Endodermal cell (in vitro differentiated cells): ENCODE measurements around the gene SCIN. TPM values are rescaled to one million over a fixed set of nuclear protein-coding genes. Genes with fewer than 3 reads are reported as not detected.

ENCODE experiments used
- DNase-seq: peaks from one replicate; pipeline ENCODE4 v3.0.0-alpha.2; 2017
- H3K27ac ChIP-seq: 2 replicates; pipeline ENCODE4 v1.5.1; 2013; ENCODE audit warnings: mild to moderate bottlenecking, low read depth, low read length, moderate library complexity
- H3K27me3 ChIP-seq: 2 replicates; pipeline ENCODE4 v1.6.1; 2013; ENCODE audit warnings: mild to moderate bottlenecking, low read length, moderate library complexity; ENCODE audit not compliant: insufficient read depth, control insufficient read depth, poor library complexity, severe bottlenecking
- H3K36me3 ChIP-seq: 2 replicates; pipeline ENCODE4 v1.7.0; 2013; ENCODE audit warnings: mild to moderate bottlenecking, low read length, moderate library complexity; ENCODE audit not compliant: control insufficient read depth, insufficient read depth
- H3K4me1 ChIP-seq: one replicate; pipeline ENCODE4 v1.7.0; 2013; ENCODE audit warnings: low read length; ENCODE audit not compliant: control insufficient read depth, insufficient read depth
- H3K4me3 ChIP-seq: 2 replicates; pipeline ENCODE4 v1.5.1; 2013; ENCODE audit warnings: mild to moderate bottlenecking, low read length, moderate library complexity
- H3K9ac ChIP-seq: 2 replicates; pipeline ENCODE4 v1.6.1; 2013; ENCODE audit warnings: mild to moderate bottlenecking, low read length, moderate library complexity; ENCODE audit not compliant: poor library complexity, severe bottlenecking; ENCODE audit errors: extremely low read depth
- H3K9me3 ChIP-seq: 2 replicates; pipeline ENCODE4 v1.6.1; 2013; ENCODE audit warnings: mild to moderate bottlenecking, low read length, moderate library complexity; ENCODE audit not compliant: control insufficient read depth
- H3K27ac Mint-ChIP-seq: 2 replicates; pipeline ENCODE4 v1.8.0; 2020; ENCODE audit warnings: mixed read lengths
- H3K27me3 Mint-ChIP-seq: 2 replicates; pipeline ENCODE4 v1.8.0; 2021; ENCODE audit warnings: mild to moderate bottlenecking, mixed read lengths; ENCODE audit not compliant: insufficient read depth
- H3K36me3 Mint-ChIP-seq: 2 replicates; pipeline ENCODE4 v1.8.0; 2020; ENCODE audit warnings: low read depth, mixed read lengths
- H3K4me1 Mint-ChIP-seq: 2 replicates; pipeline ENCODE4 v1.8.0; 2020; ENCODE audit warnings: mixed read lengths
- H3K4me3 Mint-ChIP-seq: 2 replicates; pipeline ENCODE4 v1.8.0; 2020; ENCODE audit warnings: mild to moderate bottlenecking, moderate library complexity, mixed read lengths
- H3K9me3 Mint-ChIP-seq: 2 replicates; pipeline ENCODE4 v1.8.0; 2020; ENCODE audit warnings: mild to moderate bottlenecking, mixed read lengths
- CTCF ChIP-seq: fragments of 200-600 bp; sonication (generic); conservative IDR thresholded peaks from 2 replicates; pipeline ENCODE4 v1.5.0; 2021; ENCODE audit warnings: antibody characterized with exemption, mild to moderate bottlenecking
- WGBS, 2 experiments: methylation state at CpG; one replicate each; pipeline versions ENCODE4 v1.1.5 to v1.1.7; 2013; ENCODE audit warnings: missing lambda C conversion rate in 2 of 2, mixed read lengths in 1 of 2; ENCODE audit not compliant: insufficient coverage in 1 of 2, insufficient read length in 1 of 2; 5-methylcytosine and 5-hydroxymethylcytosine counted together
- total RNA-seq, 2 donors: library from RNA; stranded (reverse); fragmentation: NEBNext Ultra II Directional in 1 of 2; extraction: Animal tissue kit (Norgen Biotek cat#: 25700) in 1 of 2; gene quantifications; 2 replicates in 1 of 2; 3 replicates in 1 of 2; pipeline ENCODE4 v1.2.1, GENCODE V29; 2021

Gene SCIN
- total RNA-seq, 2 donors from 2014 or later: 0.15 TPM; not detected in 1

GRCh38 chr7:12539681-12540080 lies 30.8 kb upstream of the SCIN start:
- H3K27me3 Mint-ChIP-seq: no peaks in the 10 kb centered on the region
- no peaks in the 10 kb centered on the region for H3K36me3 ChIP-seq
- H3K4me1 Mint-ChIP-seq: no peaks in the 10 kb centered on the region
- no peaks in the 10 kb centered on the region for H3K4me1 ChIP-seq
- H3K27ac ChIP-seq: no peak overlapping the region
- H3K27me3 ChIP-seq: no peaks in the 10 kb centered on the region
- no peak overlapping the region for H3K4me3 Mint-ChIP-seq
- H3K4me3 ChIP-seq: no peak overlapping the region
- H3K9me3 Mint-ChIP-seq: peaks cover 43% of the 10 kb centered on the region
- H3K27ac Mint-ChIP-seq: no peak overlapping the region
- H3K9ac ChIP-seq: no peak overlapping the region
- peaks cover 10% of the 10 kb centered on the region for H3K36me3 Mint-ChIP-seq
- H3K9me3 ChIP-seq: peaks cover 47% of the 10 kb centered on the region
- TF ChIP-seq CTCF: no peak
- DNase-seq: no peak

- H3K36me3 Mint-ChIP-seq: peaks cover 2% of the 10 kb centered on the region
- no peak overlapping the region for H3K9ac ChIP-seq
- TF ChIP-seq CTCF: no peak
- H3K9me3 Mint-ChIP-seq: peaks cover 31% of the 10 kb centered on the region
- H3K4me1 ChIP-seq: no peaks in the 10 kb centered on the region
- no peak overlapping the region for H3K4me3 ChIP-seq
- H3K27me3 ChIP-seq: no peaks in the 10 kb centered on the region
- no peaks in the 10 kb centered on the region for H3K27me3 Mint-ChIP-seq
- H3K4me1 Mint-ChIP-seq: no peaks in the 10 kb centered on the region
- no peak overlapping the region for H3K27ac ChIP-seq
- WGBS, 2 experiments: 88 to 100% methylated on average over 1 of the region's 1 CpG
- DNase-seq: no peak
- no peak overlapping the region for H3K4me3 Mint-ChIP-seq
- H3K36me3 ChIP-seq: no peaks in the 10 kb centered on the region
- no peak overlapping the region for H3K27ac Mint-ChIP-seq
- H3K9me3 ChIP-seq: peaks cover 37% of the 10 kb centered on the region
These were observed 29.7 kb upstream of the SCIN start for GRCh38 chr7:12540850-12541249.

- H3K4me3 Mint-ChIP-seq: no peak overlapping the region
- H3K4me1 Mint-ChIP-seq: no peaks in the 10 kb centered on the region
- WGBS, 2 experiments: 75 to 93% methylated on average over 3 to 4 of the region's 4 CpGs
- Histone ChIP-seq H3K4me1 (no peaks in the 10 kb centered on the region), H3K36me3 (no peaks in the 10 kb centered on the region), H3K27me3 (no peaks in the 10 kb centered on the region), H3K4me3 (no peak overlapping the region), H3K9me3 (peaks cover 15% of the 10 kb centered on the region), H3K27ac (no peak overlapping the region), H3K9ac (no peak overlapping the region)
- no peak overlapping the region for H3K27ac Mint-ChIP-seq
- no peaks in the 10 kb centered on the region for H3K27me3 Mint-ChIP-seq
- no peak for DNase-seq
- peaks cover 12% of the 10 kb centered on the region for H3K9me3 Mint-ChIP-seq
- no peaks in the 10 kb centered on the region for H3K36me3 Mint-ChIP-seq
- no peak for TF ChIP-seq CTCF
These were observed 26.9 kb upstream of the SCIN start for GRCh38 chr7:12543586-12543985.
